ENCODE data around the gene DUSP3.

DNA sequence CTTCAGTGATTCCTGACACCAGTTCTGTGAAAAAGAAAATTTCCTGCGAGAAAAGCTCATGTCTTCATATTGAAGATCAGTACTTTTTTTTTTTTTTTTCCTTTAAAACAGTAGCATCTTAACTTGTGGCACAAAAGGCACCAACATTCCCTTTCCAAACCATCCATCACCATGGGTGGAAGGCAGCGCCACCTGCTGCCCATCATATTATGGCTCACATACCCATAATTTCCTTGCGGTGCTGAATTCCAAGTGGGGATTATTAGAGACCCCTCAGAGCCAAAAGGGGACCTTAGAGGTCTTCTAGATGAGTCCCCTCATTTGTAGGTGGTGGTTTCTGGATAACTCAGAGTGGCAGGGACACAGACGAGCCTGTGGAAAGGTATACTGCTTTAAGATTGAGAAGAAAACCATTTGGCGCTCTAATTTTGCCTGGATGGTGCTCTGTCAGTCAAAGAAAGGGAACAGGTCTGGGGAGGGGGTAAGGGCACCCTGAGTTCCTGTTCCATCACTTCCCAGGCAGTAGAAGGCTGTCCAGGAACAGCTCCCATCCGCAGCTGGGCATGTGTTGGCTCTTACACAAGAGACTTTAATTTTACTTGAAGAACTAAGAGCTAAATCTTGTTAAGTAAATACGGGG is 12.2 kb downstream of the DUSP3 start:
- TF ChIP-seq, protein P1, sequence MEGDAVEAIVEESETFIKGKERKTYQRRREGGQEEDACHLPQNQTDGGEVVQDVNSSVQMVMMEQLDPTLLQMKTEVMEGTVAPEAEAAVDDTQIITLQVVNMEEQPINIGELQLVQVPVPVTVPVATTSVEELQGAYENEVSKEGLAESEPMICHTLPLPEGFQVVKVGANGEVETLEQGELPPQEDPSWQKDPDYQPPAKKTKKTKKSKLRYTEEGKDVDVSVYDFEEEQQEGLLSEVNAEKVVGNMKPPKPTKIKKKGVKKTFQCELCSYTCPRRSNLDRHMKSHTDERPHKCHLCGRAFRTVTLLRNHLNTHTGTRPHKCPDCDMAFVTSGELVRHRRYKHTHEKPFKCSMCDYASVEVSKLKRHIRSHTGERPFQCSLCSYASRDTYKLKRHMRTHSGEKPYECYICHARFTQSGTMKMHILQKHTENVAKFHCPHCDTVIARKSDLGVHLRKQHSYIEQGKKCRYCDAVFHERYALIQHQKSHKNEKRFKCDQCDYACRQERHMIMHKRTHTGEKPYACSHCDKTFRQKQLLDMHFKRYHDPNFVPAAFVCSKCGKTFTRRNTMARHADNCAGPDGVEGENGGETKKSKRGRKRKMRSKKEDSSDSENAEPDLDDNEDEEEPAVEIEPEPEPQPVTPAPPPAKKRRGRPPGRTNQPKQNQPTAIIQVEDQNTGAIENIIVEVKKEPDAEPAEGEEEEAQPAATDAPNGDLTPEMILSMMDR (conservative IDR thresholded peaks at IDR 0.05) = peak; percentile 97
- TF ChIP-seq ZFX (IDR thresholded peaks at IDR 0.05) = no peak

Data from C4-2B (cell line).